Stimulated activated CD8-positive, alpha-beta memory T cell treated with anti-CD3 and anti-CD28 coated beads, Interleukin-15, amount 100 ng/mL, for 1 hour (primary cell): ENCODE results near the gene IL21R.

Experiments used
- DNase-seq: peaks from one replicate; pipeline ENCODE4 v3.0.0-alpha.2; 2020; ENCODE audit warnings: low read depth

IL21R gene

DNA sequence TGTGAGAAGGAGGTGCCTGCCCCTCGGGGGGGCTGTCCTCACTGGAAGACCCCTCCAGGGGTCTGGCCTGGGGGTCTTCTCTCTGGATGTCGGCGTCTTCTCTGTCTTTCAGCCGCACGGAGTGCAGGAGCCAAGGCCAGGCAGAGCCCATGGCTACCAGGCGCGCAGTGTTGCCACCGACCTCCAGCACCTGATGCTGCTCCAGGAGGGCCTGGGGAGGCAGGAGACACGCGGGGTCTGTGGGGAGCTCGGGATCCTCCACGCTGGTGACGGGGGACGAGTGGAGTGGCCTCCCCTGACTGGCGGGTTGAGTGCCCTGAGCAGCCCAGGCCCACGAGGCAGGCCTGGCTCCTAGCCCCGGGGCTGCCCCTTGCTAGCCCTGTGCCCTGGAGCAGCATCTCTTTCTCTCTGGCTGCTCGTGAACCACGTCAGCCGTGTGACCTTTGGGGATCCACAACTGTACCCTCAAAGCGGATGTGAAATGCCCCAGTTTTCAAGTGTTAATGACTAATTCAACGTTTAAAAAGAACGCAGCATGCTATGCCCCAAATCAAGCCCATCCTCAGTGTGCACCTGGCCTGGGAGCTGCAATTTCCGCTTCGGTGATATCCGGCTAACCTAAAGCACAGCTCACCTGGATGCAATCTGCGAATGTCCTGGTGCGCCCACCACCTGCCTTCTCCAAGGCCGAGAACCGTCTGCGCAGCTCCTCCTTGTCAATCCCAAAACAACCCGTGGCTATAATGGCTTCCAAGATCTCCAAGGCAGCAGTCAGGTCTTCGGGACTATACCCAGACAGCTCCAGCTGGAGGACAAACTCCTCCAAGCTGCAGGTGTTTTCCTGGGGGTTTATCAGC is 62.9 kb downstream of the IL21R start:
- no peak for DNase-seq

GRCh38 chr16:27465483-27465879 is 63.5 kb downstream of the IL21R start:
- DNase-seq = no peak

GRCh38 chr16:27468941-27469531 is 67.1 kb downstream of the IL21R start:
- no peak for DNase-seq

- DNase-seq = no peak
These were observed 68.8 kb downstream of the IL21R start for GRCh38 chr16:27470567-27471431.

- no peak for DNase-seq
These were observed 69.7 kb downstream of the IL21R start for GRCh38 chr16:27471661-27472060.

- no peak for DNase-seq
These were observed 70.4 kb downstream of the IL21R start for GRCh38 chr16:27472091-27473020.

- DNase-seq = no peak
These were observed 71.3 kb downstream of the IL21R start for GRCh38 chr16:27473101-27473900.

DNA sequence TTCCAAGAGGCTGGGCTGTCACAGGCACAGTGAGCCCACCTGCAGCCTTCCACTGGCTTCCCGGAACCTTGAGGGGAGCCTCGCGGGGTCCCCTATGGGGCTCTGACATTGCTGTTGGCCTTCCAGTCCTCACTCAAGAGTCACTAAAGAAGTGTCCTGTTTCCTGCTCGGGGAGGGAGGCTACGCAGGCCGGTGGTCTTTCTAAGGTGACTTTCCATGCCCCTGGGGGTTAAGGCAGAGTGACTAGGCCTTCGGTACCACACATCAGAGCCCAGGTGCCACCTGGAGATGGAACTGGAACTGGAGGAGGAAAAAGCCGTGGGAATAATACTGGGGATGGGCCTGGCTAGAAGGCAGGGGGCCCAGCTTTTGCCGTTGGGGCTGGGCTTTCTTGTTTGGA is 72.1 kb downstream of the IL21R start:
- no peak for DNase-seq

DNA sequence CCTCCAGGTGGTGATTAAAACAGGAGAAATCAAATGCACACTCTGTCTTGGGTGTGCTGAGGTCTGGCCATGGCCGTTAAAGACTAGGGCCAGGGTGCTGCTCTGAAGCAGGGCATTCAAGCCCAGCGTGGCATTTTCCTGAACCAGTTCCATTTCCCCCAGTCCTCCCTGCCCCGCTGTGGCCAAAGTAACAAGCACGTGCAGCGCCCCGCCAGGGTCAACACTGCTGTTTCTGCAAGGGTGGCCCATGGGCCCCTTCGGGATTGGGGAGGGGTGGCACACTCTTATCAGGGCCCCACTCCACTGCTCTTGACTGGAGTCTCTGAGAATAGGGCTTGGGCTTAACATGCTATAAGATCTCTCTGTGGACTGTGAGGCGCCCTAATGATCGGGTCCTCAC is 72.9 kb downstream of the IL21R start:
- DNase-seq = no peak

GRCh38 chr16:27475561-27475960 is 73.6 kb downstream of the IL21R start:
- DNase-seq = no peak

GRCh38 chr16:27476240-27476639 is 74.3 kb downstream of the IL21R start:
- DNase-seq = no peak

- DNase-seq = no peak
These were observed 78.8 kb downstream of the IL21R start for GRCh38 chr16:27480761-27481160.

DNA sequence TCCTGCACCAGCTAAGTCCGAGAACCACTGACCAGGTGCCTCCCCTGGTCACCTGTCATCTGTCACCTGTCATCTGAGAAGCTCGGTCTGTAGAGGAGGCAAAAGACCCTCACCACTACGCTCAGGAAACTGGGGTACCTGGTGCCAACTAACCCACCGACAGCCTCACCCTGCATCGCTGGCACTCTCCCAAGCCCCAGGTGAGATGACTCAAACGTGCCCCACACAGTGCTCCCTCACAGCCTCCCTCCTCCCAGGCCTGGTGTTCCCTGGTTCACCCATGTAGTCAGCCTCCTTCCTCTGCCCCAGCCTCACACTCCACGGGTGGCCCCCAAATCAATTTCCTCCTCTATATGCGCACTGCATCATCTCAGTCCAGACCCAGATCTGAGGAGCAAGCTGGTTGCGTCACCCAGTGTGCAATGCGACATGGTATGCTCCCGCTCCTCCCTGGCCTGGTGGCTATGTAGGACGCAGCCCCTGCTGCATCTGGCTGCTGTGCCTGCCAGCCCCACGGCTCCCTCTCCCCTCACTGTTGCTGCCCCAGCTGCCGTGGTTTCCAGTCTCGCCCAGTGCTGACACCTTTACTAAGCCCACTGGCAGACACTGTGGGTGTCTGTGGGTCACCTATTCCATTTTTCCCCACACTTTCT is 79.4 kb downstream of the IL21R start:
- DNase-seq = no peak

DNA sequence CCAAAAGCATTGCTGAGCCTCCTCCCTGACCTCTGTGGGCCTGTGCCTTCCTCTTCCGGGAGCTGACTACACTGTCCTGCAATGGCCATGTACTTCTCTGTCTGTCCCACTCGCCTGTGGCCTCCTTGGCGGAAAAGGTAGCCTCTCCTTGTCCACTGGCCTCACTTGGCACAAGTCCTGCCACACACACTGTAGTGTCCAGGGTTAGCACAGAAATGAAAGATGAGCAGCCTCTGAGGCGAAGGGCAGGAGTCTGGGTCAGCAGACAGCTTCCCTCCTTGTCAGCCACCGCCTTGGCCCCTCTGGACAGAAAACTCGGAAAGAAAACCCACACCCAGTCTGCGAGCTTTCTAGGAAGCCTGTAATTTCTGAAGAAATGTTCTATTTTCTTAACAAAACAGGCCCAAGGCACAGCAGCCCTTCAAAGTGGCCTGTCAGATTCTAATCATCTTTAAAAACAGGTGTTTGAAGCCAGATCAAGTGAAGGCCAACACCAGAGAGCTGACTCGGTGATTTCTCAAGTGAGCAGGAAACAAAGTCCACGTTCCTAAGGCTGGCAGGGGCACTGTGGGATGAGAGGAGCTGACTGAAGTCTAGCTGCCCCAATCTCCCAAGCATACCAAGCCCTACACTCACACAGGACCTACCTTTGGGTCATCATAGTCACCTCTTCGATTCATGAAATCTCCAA is 80.6 kb downstream of the IL21R start:
- no peak for DNase-seq

DNA sequence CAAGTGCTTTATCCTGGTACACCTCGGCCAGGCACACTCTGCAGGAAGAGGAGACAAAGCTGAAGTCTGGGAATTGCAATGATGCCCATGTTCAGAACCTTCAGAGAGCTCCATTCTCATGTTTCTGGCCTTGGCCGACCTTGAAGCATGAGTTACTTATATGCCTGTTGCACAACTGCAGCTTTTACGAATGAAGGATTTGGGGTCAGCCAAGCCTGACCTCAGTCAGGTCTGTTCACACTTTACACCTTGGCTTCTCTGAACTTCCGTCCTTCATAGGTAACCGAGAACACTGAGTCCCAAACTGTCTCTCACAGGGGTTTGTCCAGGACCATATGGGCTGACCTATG is 81.1 kb downstream of the IL21R start:
- no peak for DNase-seq

DNA sequence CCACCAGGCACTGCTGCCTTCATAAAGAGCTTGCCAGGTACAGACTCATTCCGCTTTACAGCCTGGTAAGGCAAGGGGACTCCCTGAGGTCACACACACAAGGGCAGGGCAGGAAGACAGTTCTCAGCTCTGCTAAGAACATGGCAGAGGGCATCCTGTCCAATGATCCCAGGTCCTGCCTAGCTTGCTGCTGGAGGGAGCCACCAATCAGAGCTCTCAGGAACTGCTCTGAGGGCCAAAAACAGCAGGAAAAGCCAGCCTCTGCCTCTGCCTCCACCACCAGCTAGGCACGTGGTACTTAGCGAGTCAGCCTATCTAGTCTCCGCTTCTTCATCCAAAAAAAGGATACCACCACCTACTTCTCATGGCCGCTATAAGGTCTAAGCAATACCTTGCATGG is 81.7 kb downstream of the IL21R start:
- DNase-seq = no peak

- DNase-seq = no peak
These were observed 83.2 kb downstream of the IL21R start for GRCh38 chr16:27485126-27485525.

GRCh38 chr16:27485811-27486210 is 83.8 kb downstream of the IL21R start:
- no peak for DNase-seq

- no peak for DNase-seq
These were observed 84.4 kb downstream of the IL21R start for GRCh38 chr16:27486344-27486743.

GRCh38 chr16:27486760-27487159 is 84.8 kb downstream of the IL21R start:
- DNase-seq = no peak
